K562 (cell line): ENCODE results near the gene TMEM38B. TPM values are rescaled to one million over a fixed set of nuclear protein-coding genes. Genes with fewer than 3 reads are reported as not detected.
A peak's percentile ranks its signal among the peaks of the same experiment; 100 is the strongest.

Experiments
- ATAC-seq: fragments of 200-7000 bp; cut with Tn5 transposase; 3 replicates; pipeline ENCODE4 v1.9.1; 2020; ENCODE audit warnings: moderate library complexity
- BruUV-seq: library from RNA; stranded (reverse); fragments of 400-500 nt; replicated peaks from 2 replicates; lab custom pipeline; 2021; lab: Mats Ljungman, UMichigan
- CTCF ChIA-PET: fragments of 300-600 bp; formaldehyde crosslinking; extraction: SDS; loops from one replicate; lab custom pipeline; 2021; ENCODE audit warnings: low intra/inter-chr PET ratio; lab: Yijun Ruan, JAX
- POLR2A ChIA-PET: fragments of 300-600, 350-650 bp; sonication (Branson Sonifier 250); formaldehyde crosslinking; extraction: SDS; loops from one replicate; lab custom pipeline; 2021; ENCODE audit warnings: antibody characterized with exemption, inconsistent platforms; lab: Yijun Ruan, JAX
- DNase-seq, 4 experiments: peaks; one replicate each; pipeline versions ENCODE4 v3.0.0 to v3.0.0-alpha.2; 2011 to 2018; ENCODE audit warnings: low spot score in 3 of 4, mixed read lengths in 3 of 4; ENCODE audit errors: extremely low read depth in 1 of 4
- FAIRE-seq: peaks from 2 replicates; lab custom pipeline; 2011; peaks lifted over from hg19 to GRCh38; lab: Jason Lieb, UNC
- H2AFZ ChIP-seq: 2 replicates; pipeline ENCODE4 v1.6.0; 2011; ENCODE audit warnings: low read depth, low read length, control low read depth, inconsistent platforms
- H3K27ac ChIP-seq: fragments of 200-600 bp; 3 replicates; pipeline ENCODE4 v1.8.0; 2011; ENCODE audit warnings: low read depth, mild to moderate bottlenecking, control low read depth, inconsistent platforms, low read length, moderate library complexity, mixed read lengths; ENCODE audit errors: extremely low read depth
- H3K27me3 ChIP-seq, 2 experiments: fragments of 300-600 bp in 1 of 2; 2 replicates in 1 of 2; 3 replicates in 1 of 2; pipeline versions ENCODE4 v1.6.0 to v1.8.0; 2011; ENCODE audit warnings: inconsistent platforms in 2 of 2, low read length in 2 of 2, mild to moderate bottlenecking in 1 of 2, mixed read lengths in 1 of 2, moderate library complexity in 1 of 2; ENCODE audit not compliant: control insufficient read depth in 2 of 2, insufficient read depth in 2 of 2
- H3K36me3 ChIP-seq: fragments of 300-600 bp; 3 replicates; pipeline ENCODE4 v1.8.0; 2011; ENCODE audit warnings: mild to moderate bottlenecking, low read length, inconsistent platforms; ENCODE audit not compliant: control insufficient read depth, insufficient read depth
- H3K4me1 ChIP-seq, 2 experiments: fragments of 200-600 bp in 1 of 2; replicated peaks in 1 of 2; 2 replicates in 1 of 2; 3 replicates in 1 of 2; pipeline versions ENCODE4 v1.5.1 to v1.8.0; 2011; ENCODE audit warnings: inconsistent platforms in 2 of 2, low read length in 2 of 2, mild to moderate bottlenecking in 1 of 2, mixed read lengths in 1 of 2, moderate library complexity in 1 of 2; ENCODE audit not compliant: control insufficient read depth in 2 of 2, insufficient read depth in 2 of 2
- H3K4me2 ChIP-seq: 2 replicates; pipeline ENCODE4 v1.6.1; 2011; ENCODE audit warnings: low read length, control low read depth, inconsistent platforms, mixed read lengths; ENCODE audit not compliant: insufficient read depth
- H3K4me3 ChIP-seq: fragments of 200-600 bp; sonication (generic), shearing (Covaris generic); 2 replicates; pipeline ENCODE4 v1.5.1; 2016; ENCODE audit warnings: control low read depth, inconsistent platforms
- H3K79me2 ChIP-seq: fragments of 200-600 bp; 3 replicates; pipeline ENCODE4 v1.8.0; 2011; ENCODE audit warnings: low read length, inconsistent platforms; ENCODE audit not compliant: control insufficient read depth, insufficient read depth
- H3K9ac ChIP-seq, 2 experiments: 2 replicates each; pipeline versions ENCODE4 v1.6.0 to v1.6.1; 2011; ENCODE audit warnings: low read depth in 2 of 2, low read length in 2 of 2, control low read depth in 1 of 2, inconsistent platforms in 1 of 2, mild to moderate bottlenecking in 1 of 2, mixed read lengths in 1 of 2; ENCODE audit not compliant: insufficient read depth in 1 of 2
- H3K9me1 ChIP-seq: one replicate; pipeline ENCODE4 v1.6.0; 2011; ENCODE audit warnings: inconsistent platforms, mild to moderate bottlenecking, low read length, moderate library complexity; ENCODE audit not compliant: control insufficient read depth, insufficient read depth
- H3K9me3 ChIP-seq: replicated peaks from 2 replicates; pipeline ENCODE4 v1.5.1; 2011; ENCODE audit warnings: low read depth, low read length, inconsistent platforms; ENCODE audit not compliant: control insufficient read depth, insufficient read depth
- H4K20me1 ChIP-seq: replicated peaks from 2 replicates; pipeline ENCODE4 v1.6.1; 2011; ENCODE audit warnings: low read length, inconsistent platforms, mixed read lengths; ENCODE audit not compliant: control insufficient read depth, insufficient read depth
- CREB3 ChIP-seq: fragments of 450-650 bp; conservative IDR thresholded peaks from 2 replicates; pipeline ENCODE4 v1.6.1; 2016; ENCODE audit warnings: missing genetic modification characterization, low read depth, mild to moderate bottlenecking, missing compliant biosample characterization, moderate library complexity
- DPF2 ChIP-seq: fragments of 450-650 bp; IDR thresholded peaks from 2 replicates; pipeline ENCODE4 v1.6.1; 2016
- ELK1 ChIP-seq: sonication (generic); formaldehyde crosslinking; IDR thresholded peaks from 2 replicates; pipeline ENCODE4 v1.8.1; 2022; ENCODE audit warnings: missing genetic modification reagents
- FOXK2 ChIP-seq, 2 experiments: fragments of 450-650 bp; IDR thresholded peaks in 1 of 2; conservative IDR thresholded peaks in 1 of 2; 2 replicates each; pipeline ENCODE4 v1.6.1; 2016; ENCODE audit warnings: low read depth in 2 of 2, mild to moderate bottlenecking in 1 of 2
- FOXO4 ChIP-seq: fragments of 450-650 bp; formaldehyde crosslinking; IDR thresholded peaks from 2 replicates; pipeline ENCODE4 v1.4.0; 2020; ENCODE audit warnings: mild to moderate bottlenecking, moderate library complexity
- HCFC1 ChIP-seq: IDR thresholded peaks from 2 replicates; pipeline ENCODE4 v1.6.1; 2012; ENCODE audit warnings: low read depth, low read length, improper control_type of control experiment
- PTBP1 ChIP-seq: fragments of 200-400 bp; formaldehyde crosslinking; IDR thresholded peaks from 2 replicates; pipeline ENCODE4 v1.6.1; 2017; ENCODE audit warnings: low read depth, low read length
- RBM25 ChIP-seq: fragments of 200-400 bp; formaldehyde crosslinking; IDR thresholded peaks from 2 replicates; pipeline ENCODE4 v1.6.1; 2018; ENCODE audit warnings: low read length, low read depth, moderate library complexity; ENCODE audit not compliant: severe bottlenecking
- RFX5 ChIP-seq: IDR thresholded peaks from 2 replicates; pipeline ENCODE4 v1.6.1; 2011; ENCODE audit warnings: low read depth, mild to moderate bottlenecking, improper control_type of control experiment, low read length
- SAFB ChIP-seq: fragments of 200-400 bp; formaldehyde crosslinking; IDR thresholded peaks from 2 replicates; pipeline ENCODE4 v1.6.1; 2017; ENCODE audit warnings: low read depth, low read length, borderline replicate concordance
- SETDB1 ChIP-seq: IDR thresholded peaks from one replicate; pipeline ENCODE4 v1.6.1; 2012; ENCODE audit warnings: low read length, control low read depth, inconsistent platforms
- SMAD1 ChIP-seq: fragments of 150-350 bp; IDR thresholded peaks from 2 replicates; pipeline ENCODE4 v1.6.1; 2014; ENCODE audit warnings: low read length, low read depth; ENCODE audit not compliant: partially characterized antibody
- SRF ChIP-seq, 2 experiments: fragments of 250-450, 450-650 bp in 1 of 2; sonication (Bioruptor Pico) in 1 of 2; sonication (generic) in 1 of 2; formaldehyde crosslinking; IDR thresholded peaks; 2 replicates each; pipeline versions ENCODE4 v1.5.0 to v1.5.1; 2020 to 2022; ENCODE audit warnings: mild to moderate bottlenecking in 1 of 2, missing genetic modification reagents in 1 of 2
- TBL1XR1 ChIP-seq, 2 experiments: IDR thresholded peaks; 2 replicates each; pipeline ENCODE4 v1.6.1; 2012; ENCODE audit warnings: improper control_type of control experiment in 2 of 2, low read length in 2 of 2, mild to moderate bottlenecking in 1 of 2
- ZNF584 ChIP-seq: fragments of 200-800 bp; sonication (Bioruptor generic); IDR thresholded peaks from 2 replicates; pipeline ENCODE4 v1.6.1; 2016; ENCODE audit warnings: low read depth, mild to moderate bottlenecking, missing genetic modification characterization, missing compliant biosample characterization
- ZNF740 ChIP-seq, 3 experiments: fragments of 200-800 bp in 1 of 3; sonication (Bioruptor generic) in 1 of 3; sonication (generic) in 1 of 3; formaldehyde crosslinking in 1 of 3; IDR thresholded peaks; 2 replicates each; pipeline versions ENCODE4 v1.6.1 to v1.8.0; 2016 to 2022; ENCODE audit warnings: mild to moderate bottlenecking in 2 of 3, missing compliant biosample characterization in 2 of 3, missing genetic modification characterization in 2 of 3, missing genetic modification reagents in 1 of 3
- ZNF785 ChIP-seq: fragments of 250-450 bp; sonication (Bioruptor Pico); IDR thresholded peaks from 2 replicates; pipeline ENCODE4 v1.4.0; 2020; ENCODE audit warnings: mild to moderate bottlenecking
- WGBS: fragments of 100-300 bp; shearing (Covaris generic); methylation state at CpG from one replicate; pipeline ENCODE4 v1.1.6; 2016; ENCODE audit warnings: low coverage, mixed read lengths; ENCODE audit not compliant: insufficient coverage; ENCODE audit errors: missing lambda C conversion rate; 5-methylcytosine and 5-hydroxymethylcytosine counted together
- in situ Hi-C: fragments of 300-500 bp; cut with MboI; formaldehyde crosslinking; loops from 4 replicates; pipeline ENCODE4 v1.15.0; 2018; ENCODE audit warnings: inconsistent platforms, mixed read lengths
- intact Hi-C: fragments of 100-400 bp; cut with micrococcal nuclease; formaldehyde crosslinking; loops from 2 replicates; pipeline ENCODE4 v1.14.2; 2022
- polyA plus RNA-seq, 8 experiments: library from polyadenylated mRNA; depleted of rRNA in 4 of 8; stranded (reverse) in 5 of 8; unstranded in 3 of 8; fragments of >200 nt; fragmentation: Nextera tagmentation in 2 of 8; fragmentation: Illumina TruSeq in 1 of 8; extraction: Ambion mirVana in 2 of 8; extraction: Trizol in 1 of 8; gene quantifications; 2 replicates each; pipeline versions ENCODE4 v1.2.1 to v1.2.3, GENCODE V29; 2011 to 2014; ENCODE audit warnings: inconsistent platforms in 1 of 8, missing spikeins in 1 of 8
- total RNA-seq, 7 experiments: library from RNA; depleted of rRNA in 6 of 7; stranded (reverse); fragments of >200 nt in 6 of 7; fragmentation: Illumina TruSeq in 2 of 7; extraction: Trizol in 2 of 7; gene quantifications; 2 replicates each; pipeline versions ENCODE4 v1.2.1 to v1.2.3, GENCODE V29; 2011 to 2021; ENCODE audit warnings: low replicate concordance in 1 of 7

Gene TMEM38B
- total and polyA plus RNA-seq, 9 of the 15 experiments (the other 6 are each of a cell fraction or from before 2014, with no cell fraction given): 26.0 to 57.5 (median 38.5) TPM

- TF ChIP-seq CREB3 (tag): no peak
- no peak for TF ChIP-seq RBM25
- no peak for TF ChIP-seq TBL1XR1 (IDR thresholded peaks at IDR 0.05; ENCODE audit: low read length in 2 of 2)
- TF ChIP-seq, all 486 proteins: peak for 0
Observed at GRCh38 chr9:105722099-105722498, 27.8 kb downstream of the TMEM38B start (continued).

- in situ Hi-C loops: no loop called here
- CTCF ChIA-PET: no interaction called here
- no TSS peak for BruUV-seq
- Histone ChIP-seq H3K79me2 (0 out of 3 replicates have a peak, but pooled peaks cover 2% of the 10 kb centered on the region), H3K27me3 (no peaks in the 10 kb centered on the region), H3K4me1 (no peaks in the 10 kb centered on the region), H3K4me3 (no peak overlapping the region), H3K4me2 (no peak overlapping the region), H4K20me1 (no peaks in the 10 kb centered on the region), H3K27ac (no peak overlapping the region), H2AFZ (no peak overlapping the region), H3K36me3 (peaks cover 34% of the 10 kb centered on the region; the same call in 2 of the 3 replicates), H3K9me3 (no peaks in the 10 kb centered on the region), H3K9ac (no peak overlapping the region), H3K9me1 (no peaks in the 10 kb centered on the region)
- no peak for FAIRE-seq
- POLR2A ChIA-PET: no interaction called here
- no peak for DNase-seq
- WGBS: 39% methylated on average over 2 of the region's 2 CpGs
- peak; percentile 55 for ATAC-seq
- intact Hi-C loops: no loop called here
- TF ChIP-seq SETDB1 (no peak), DPF2 (no peak), SRF (CRISPR knock-in tag; IDR thresholded peaks at IDR 0.05) (no peak), ZNF785 (no peak), RFX5 (no peak), ELK1 (CRISPR knock-in tag) (no peak), ZNF740 (CRISPR knock-in tag; IDR thresholded peaks at IDR 0.05) (no peak), ZNF740 (tag; IDR thresholded peaks at IDR 0.05) (no peak), PTBP1 (no peak), SAFB (no peak), FOXK2 (conservative IDR thresholded peaks at IDR 0.05 in 1 of 2, IDR thresholded peaks at IDR 0.05 in 1 of 2; ENCODE audit: low read depth in 2 of 2) (peak in 1 of 2 experiments; percentile 30; a peak in 1 of 4 replicates), SMAD1 (no peak), HCFC1 (no peak), ZNF584 (CRISPR knock-in tag) (no peak), FOXO4 (CRISPR knock-in tag) (no peak)
Observed at GRCh38 chr9:105725370-105725769, 31.0 kb downstream of the TMEM38B start.
